HG03135 (cell line): ENCODE measurements around the gene CCL21.
A peak's percentile ranks its signal among the peaks of the same experiment; 100 is the strongest.

Source experiments
- ATAC-seq: cut with Tn5 transposase; IDR thresholded peaks from one replicate; pipeline ENCODE4 v1.9.1; 2021; ENCODE audit warnings: mild to moderate bottlenecking, moderate library complexity; ENCODE audit not compliant: unreplicated experiment

CCL21 gene

DNA sequence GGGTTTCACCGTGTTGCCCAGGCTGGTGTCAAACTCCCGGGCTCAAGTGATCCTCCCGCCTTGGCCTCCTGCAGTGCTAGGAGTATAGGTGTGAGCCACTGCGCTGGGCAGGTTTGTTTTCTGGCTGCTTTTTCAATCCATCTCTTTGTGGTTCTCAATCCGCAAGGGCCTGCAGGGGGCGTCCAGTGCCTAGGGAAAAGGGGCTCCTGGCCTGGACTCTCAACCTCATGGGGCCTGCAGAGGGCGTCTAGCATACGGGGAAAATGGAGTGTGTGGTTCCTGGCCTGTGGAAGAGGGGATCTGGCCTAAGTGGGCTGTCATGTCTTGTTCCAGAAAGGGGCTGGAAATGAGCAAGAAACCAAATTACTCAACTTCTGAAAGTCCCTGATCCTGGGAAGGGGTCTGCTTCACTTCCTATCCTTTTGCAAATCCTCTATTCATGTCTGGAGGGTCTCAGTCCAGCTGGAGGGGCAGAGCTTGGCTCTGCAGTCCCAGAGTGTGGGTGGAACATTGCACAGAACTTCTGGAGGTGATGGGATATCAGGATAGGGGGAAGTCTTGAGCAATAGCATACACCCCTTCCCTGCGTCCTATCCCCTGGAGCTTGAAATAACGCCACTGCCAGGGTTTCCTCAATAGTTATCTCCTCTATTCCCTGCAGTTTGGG is 34.8 kb downstream of the CCL21 start:
- no peak for ATAC-seq

DNA sequence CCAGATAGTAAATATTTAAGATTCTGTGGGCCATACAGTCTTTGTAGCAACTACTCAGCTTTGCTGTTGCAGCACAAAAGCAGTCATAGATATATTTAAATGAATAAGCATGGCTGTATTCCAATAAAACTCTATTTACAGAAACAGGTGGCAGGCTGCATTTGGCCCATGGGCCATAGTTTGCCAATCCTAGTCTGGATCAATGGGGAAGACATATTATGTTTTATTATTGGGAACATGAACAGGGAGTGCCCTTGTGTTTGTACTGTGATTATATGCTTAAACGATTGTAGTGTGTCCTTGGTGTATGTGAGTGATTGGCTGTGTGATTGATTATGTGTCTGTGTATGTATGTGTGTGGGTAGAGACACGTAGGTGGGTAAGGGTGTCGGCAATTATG is 35.5 kb downstream of the CCL21 start:
- ATAC-seq: no peak

DNA sequence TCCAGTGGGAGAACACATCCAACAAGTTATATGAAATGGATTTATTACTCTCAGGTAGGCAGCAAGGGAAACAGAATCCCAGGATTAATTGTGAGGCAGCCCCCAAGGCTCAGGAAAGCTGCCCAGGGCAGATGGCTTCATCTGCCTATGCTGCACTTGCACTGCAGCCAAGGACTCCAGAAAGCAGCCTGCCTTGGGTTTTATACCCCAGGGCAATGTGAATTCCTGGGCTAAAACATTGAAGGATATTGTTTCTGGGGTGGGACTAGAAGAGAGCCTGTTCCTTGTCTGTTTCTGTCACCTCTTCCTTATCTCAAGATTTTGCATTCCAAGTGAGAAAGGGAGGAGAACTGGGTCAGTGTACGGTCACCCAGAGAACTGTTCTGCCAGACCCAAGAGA is 38.6 kb downstream of the CCL21 start:
- no peak for ATAC-seq

DNA sequence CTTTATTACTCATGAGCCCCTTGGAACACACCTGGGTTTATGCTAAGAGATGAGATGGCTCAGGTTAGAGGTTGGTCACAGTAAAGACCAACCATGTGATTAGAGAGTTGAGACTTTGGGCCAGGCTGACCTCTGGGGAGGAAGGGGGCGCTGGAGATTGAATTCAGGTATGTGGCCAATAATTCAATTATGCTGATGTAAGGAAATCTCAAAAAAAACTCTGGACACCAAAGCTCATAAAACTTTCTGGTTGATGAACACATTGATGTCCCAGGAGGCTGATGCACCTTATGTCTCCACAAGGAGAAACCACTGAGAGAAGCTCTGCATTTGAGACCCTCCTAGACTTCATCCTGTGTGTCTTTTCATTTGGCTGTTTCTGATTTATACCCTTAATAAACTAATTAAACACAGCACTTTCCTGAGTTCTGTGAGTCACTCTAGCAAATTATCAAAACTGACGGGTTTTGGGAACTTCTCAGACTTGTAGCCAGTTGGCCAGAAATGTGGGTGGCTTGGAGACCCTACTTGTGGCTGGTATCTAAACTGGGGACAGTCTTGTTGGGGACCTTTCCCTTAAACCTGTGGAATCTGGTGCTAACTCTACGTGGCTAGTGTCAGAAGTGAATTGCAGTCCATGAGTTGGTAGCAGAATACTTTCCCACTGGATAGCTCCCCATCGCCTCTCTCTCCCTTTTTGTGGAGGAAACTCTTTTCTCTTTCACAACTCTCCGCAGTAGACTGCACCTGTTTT is 40.0 kb downstream of the CCL21 start:
- no peak for ATAC-seq

DNA sequence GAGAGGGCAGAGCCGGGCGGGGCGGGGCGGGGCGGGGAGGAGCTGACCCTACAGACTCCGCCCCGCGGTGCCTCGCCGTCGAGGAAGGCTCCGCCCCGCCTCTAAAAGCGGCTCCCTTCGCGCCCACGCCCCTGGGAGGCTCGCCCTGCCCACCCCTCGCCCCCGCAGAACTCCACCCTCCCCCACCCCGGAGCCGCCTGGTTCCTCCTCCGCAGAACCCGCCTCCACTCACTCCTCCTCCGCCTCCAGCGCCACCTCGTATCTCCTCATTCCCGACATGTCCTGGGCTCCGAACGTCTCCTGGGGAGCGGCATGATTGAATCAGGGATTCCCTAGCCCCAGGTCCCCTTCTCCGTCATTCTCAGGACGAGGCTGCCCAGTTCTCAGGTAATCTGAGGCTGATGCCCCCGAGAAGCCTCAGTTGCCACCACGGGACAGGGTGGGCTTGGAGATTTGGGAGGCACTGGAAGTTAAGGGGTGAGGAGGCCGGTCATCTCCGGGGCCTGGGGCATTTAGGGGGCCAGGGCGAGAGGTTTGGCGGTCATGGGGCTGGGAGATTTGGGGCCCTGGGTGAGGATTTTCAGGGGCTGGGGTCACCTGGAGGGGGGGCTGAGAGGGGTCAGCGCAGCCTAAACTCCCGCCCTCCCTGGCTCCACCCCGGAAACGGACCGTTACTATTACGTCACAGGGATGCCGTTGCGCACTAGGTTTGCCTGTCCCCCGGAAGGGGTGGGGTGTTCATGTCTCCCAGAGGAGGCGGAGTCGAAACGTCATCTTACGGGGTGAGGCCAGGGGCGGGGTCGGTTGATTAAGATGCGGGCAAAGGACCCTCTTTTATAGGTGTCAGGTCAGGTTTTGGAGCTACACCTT is 44.3 kb downstream of the CCL21 start:
- peak; percentile 50 for ATAC-seq

DNA sequence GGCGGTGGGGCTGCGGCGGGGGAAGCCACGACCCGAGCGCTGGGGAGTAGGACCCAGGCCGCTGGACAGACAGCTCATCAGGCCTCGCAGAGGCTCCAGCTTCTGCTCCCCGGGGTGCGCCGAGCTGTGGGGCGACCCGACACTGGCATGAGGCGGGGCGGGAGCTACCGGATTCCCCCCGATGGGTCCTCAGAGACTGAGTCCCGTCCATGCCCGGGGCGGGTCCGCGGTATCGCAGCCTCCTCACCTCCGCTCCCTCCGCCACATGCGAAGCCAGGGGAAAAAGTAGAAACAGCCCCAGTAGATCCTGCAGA is 44.9 kb downstream of the CCL21 start:
- peak; percentile 14 for ATAC-seq

DNA sequence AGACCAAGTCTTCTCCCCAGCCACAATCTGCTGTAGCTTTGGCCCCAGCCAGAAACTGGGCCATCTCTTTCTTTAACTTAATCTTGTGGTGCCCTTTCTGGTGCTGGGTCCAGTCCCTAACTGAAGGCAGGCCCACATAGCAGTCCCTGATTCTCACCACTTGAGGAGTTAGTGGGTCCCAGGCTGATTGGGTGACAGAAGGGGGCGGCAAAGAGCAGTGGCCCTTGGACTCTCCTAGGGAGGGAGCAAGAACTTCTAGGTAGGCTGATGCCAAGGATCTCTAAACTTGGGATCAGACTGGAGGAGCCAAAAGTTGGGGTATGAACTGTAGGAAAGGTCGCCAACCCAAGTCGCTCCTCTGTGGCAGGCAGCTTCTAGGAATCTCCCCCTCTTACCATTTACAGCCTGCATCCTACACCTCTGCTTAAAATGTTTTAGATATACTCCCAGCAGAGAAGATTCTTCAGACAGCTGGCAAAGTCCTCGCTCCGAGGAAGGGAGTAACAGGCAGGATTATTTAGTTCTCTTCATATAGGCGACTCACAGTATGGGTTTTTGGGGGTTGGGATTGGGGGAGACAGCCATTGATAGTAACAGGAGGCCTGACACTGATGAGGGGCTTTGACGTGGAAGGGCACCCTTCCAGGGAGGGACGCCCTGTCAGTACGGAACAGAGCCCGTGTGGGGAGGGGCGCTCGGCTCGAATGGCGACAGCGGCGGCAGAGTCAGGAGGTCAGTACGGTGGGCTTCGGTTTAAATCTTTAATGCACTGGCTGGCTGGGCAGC is 45.5 kb downstream of the CCL21 start:
- peak; percentile 65 for ATAC-seq

DNA sequence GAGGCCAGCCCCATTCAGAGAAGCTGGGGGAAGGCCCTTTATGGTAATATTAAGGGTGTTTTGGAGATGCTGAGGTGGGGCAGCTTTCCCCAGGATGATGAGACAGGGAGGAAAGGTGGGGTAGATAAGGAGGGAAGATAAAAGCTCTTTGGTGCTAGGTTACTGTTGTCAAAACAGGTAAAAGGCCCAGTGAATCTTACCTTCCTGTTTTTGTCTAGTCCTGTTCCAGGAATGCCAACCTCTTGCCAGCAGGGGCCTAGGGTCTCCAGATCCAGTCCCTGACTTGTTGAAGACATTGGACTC is 46.7 kb downstream of the CCL21 start:
- no peak for ATAC-seq

DNA sequence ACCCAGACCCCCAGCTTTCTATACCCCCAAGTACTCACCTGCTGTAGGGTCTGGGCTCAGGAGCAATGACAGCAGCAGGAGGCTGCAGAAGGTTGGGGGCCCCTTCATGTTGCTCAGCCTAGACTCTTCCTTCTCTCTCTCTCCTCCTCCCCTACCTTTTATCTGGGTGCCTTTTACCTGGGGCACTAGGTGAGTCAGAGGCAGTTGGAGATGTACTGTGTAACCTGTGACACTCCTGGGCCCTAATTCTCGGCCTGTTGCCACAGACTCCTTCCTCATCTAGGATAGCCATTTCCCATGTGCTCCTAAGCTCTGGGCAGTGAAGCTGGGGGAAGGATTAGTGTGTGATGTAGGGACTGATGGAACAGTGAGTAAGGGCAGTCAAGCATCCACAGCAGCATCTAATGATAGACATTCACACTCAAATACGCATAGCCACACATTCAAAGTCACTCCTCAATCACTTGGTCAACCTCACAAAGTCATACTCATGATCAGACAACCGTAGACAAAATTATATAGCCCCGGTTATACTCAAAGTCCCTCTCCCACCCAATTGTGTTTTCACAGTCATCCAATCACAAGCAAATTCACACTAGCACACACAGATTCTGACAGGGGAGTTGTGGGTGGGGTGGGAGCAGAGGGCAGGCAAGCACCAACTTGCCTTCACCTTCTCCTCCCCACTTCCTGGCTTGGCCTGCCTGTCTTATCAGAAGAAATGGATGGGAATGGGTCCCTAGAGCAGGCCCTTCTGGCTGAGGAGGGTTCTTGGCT is 47.2 kb downstream of the CCL21 start, which contains the start of gene CCL27:
Gene CCL27 (minus strand): TSS at position 132 of the 777 bp plus-strand sequence. CDS start 24 bp downstream, at position 108.
- no peak for ATAC-seq

DNA sequence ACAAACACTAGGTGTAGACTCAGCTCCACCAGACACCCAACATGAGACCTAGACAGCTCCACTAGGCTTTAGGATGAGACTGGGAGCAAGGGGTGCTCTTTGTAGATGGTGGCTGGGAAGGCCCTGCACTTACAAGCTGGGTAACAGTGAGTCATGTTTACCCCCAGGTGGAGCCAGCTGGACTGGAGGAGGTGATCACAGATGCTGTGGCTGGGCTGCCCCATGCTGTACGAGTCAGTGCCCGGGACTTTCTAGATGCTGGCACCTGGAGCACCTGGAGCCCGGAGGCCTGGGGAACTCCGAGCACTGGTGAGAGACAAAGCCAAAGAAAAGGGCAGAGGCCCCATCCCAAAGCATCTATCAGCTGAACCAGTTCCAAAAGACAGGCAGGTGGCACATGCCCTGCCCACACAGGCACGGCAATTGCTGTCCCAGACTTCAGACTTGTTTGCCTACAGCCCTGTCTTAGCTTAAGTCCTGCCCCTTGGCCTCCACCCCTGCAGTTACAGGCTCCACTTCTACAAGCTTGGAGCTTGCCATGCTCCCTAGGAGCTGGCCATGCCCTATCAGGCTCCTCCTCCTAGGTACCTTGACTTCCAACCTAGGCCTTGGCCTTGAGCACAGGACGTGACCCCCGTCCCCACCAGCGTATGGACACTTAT is 50.2 kb downstream of the CCL21 start:
- no peak for ATAC-seq
